Epithelial cell of umbilical artery (primary cell): ENCODE data around the gene ATP8A1. TPM values are rescaled to one million over a fixed set of nuclear protein-coding genes. Genes with fewer than 3 reads are reported as not detected.

Experiments
- total RNA-seq: library from RNA; depleted of rRNA; stranded (reverse); fragments of >200 nt; gene quantifications from 2 replicates; pipeline ENCODE4 v1.2.3, GENCODE V29; 2014

The ATP8A1 gene
- 8.7 and 11.7 TPM in 2 replicates for total RNA-seq

DNA sequence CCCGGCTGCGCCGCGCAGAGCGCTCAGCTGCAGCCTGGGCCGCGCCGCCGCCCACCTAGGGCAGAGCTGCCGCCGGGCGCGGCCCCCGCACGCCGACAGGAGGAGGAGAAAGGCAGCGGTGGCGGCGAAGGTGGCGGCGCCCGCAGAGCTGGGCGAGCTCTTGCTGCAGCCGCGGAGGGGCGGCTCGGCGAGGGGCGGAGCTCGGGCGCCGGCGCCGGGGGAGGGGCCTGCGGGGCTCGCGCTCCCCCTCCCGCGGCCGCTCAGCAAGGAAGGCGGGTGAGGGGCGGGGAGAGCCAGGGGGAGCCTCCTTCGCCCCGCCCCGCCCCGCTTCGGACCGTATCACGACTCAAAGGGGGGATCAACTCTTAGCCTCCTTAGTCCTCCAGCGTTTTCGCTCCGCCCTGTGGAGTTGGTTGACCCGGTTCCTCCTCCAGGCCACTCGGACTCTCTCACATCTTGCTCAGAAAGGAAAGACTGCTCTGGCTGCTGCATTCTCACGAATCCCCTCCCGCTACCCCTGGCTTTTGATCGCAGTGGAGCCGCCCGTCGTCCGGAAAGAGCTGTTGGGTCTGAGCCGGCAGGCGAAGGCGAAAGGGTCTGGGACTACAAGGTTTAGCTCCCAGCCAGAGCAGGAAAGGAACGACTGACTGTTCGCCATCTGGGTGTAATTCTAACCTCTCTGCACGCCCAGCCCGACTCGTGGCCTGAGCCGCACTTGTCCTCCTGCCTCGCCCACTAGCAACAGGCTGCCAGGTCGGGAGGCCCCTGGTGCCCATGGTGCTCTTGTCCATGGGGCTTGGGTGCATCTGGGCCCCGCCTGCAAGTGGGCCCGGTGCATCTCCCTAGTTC, at the start of gene ATP8A1:
ATP8A1 (minus strand) TSS at position 162 of the 849 bp plus-strand sequence. CDS start 232 bp downstream, outside the sequence.

DNA sequence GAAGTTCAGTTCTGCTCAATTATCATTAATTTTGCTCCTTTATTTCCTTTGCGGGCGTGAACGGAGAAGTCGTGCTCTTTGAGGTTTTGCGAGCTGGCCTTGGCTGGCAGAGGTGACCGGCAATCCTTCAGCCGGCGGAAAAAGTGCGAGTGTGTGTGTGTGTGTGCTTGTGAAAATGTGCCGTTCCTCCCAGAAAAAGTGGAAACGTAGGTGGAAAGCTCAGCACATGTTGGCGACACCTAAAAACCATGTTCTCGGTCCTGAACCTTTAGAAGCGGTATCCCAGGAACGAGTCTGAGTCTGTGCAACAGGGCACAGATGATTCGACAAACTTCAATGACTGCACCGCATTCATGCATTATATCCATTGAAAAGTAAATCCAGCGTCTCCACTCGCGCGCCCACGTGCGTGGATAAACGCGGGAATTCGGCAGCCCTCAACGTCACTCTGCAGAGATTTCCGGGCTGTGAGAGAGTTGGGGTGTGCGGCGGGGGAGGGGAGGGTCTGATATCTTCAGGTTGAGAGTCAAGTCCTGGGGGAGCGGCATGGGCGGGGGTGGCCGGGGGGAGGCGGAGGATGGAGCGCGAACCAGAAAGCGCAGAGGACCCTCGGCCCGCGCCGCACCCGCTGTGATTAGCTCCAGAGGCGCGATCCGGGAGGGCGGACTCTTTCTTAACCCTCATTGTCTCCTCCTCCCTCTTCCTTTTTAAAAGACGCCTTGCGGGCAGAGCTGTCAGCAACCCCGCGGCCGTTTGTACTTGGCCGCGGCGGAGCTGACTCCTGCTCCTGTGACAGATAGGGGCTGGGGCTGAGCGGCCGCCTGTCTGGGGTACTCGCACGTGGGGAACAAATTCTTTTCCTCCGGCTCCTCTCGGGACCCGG, 259.9 kb downstream of the ATP8A1 start, which contains the start of gene SHISA3:
SHISA3 (plus strand) TSS at position 737 of the 883 bp plus-strand sequence. CDS start 569 bp downstream, outside the sequence.

Other genes with a start within 250 kb of the ATP8A1 start
- gene GRXCR1, start 235.6 kb upstream of the ATP8A1 start, total RNA-seq, result not detected in 2 replicates